ENCODE measurements around the gene CALCB.

The CALCB gene

GRCh38 chr11:15118431-15118830 is 45.0 kb downstream of the CALCB start:
- no peak for DNase-seq (ENCODE audit: low read depth)

DNA sequence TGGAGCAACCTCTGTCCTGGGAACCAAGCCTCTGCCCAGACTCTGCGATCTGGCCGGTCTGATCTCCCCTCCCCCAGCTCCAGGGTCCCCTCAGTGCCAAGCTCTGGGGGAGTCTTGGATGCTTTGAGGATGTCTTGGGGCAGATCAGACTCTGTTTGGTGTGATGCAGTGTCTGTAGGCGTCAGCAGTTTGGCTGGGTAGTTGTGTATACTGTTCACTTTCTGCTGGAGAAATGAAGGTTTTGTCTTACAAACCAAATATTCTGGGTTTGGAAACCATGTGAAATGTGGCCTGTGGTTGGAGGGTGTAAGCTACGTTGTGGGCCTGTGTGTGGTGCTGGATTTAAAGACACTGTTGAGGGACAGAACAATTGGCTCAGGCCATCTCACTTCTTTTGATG is 46.0 kb downstream of the CALCB start:
- peak; percentile 84 for DNase-seq (ENCODE audit: low read depth)

- peak; percentile 48 for DNase-seq (ENCODE audit: low read depth)
Observed at GRCh38 chr11:15119826-15120225, 46.4 kb downstream of the CALCB start.

GRCh38 chr11:15123849-15124248 is 50.5 kb downstream of the CALCB start:
- DNase-seq (ENCODE audit: low read depth): peak; percentile 66

GRCh38 chr11:15124528-15124927 is 51.1 kb downstream of the CALCB start:
- no peak for DNase-seq (ENCODE audit: low read depth)

GRCh38 chr11:15127341-15127740 is 53.9 kb downstream of the CALCB start:
- peak; percentile 79 for DNase-seq (ENCODE audit: low read depth)
